Erythroblast (primary cell): ENCODE data around the gene RBPJL.

ENCODE experiments used
- GATA1 ChIP-seq: IDR thresholded peaks from 2 replicates; pipeline ENCODE4 v1.6.1; 2011; ENCODE audit warnings: low read depth, mild to moderate bottlenecking, control low read depth, low read length, moderate library complexity
- POLR2A ChIP-seq: IDR thresholded peaks from 2 replicates; pipeline ENCODE4 v1.6.1; 2011; ENCODE audit warnings: mild to moderate bottlenecking, low read length

DNA sequence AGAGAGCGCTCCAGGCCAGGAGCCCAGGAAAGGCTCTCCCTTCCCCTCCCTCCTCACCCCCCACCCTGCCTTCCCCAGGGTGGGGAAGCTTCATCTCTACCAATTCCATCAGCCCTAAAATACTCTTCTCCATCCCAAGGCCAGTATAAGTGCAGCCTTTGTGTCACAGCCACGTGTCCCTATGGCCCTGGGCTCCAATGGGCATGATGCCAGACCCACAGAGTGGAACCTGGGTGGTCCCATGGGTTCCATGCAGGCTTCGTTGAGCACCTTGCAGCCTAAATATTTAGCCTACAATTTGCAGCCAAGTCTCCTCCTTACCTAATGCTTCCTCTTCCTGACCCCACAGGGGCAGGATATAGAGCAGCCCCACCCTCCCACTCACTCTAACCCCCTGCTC is 2.4 kb downstream of the RBPJL start:
- no peak for TF ChIP-seq POLR2A
- TF ChIP-seq GATA1: no peak
